WERI-Rb-1 (cell line): ENCODE results near the gene ENO2.

ENCODE experiments used
- DNase-seq: peaks from one replicate; pipeline ENCODE4 v3.0.0-alpha.2; 2020
- H3K27ac ChIP-seq: fragments of 250-450 bp; sonication (Bioruptor Pico); 2 replicates; pipeline ENCODE4 v1.5.1; 2020; ENCODE audit warnings: mild to moderate bottlenecking, moderate library complexity
- H3K27me3 ChIP-seq: fragments of 250-450 bp; sonication (Bioruptor Pico); 2 replicates; pipeline ENCODE4 v1.5.1; 2021; ENCODE audit warnings: mild to moderate bottlenecking, low read depth, moderate library complexity; ENCODE audit not compliant: insufficient read depth, severe bottlenecking
- H3K36me3 ChIP-seq: fragments of 250-450 bp; sonication (Bioruptor Pico); 2 replicates; pipeline ENCODE4 v1.5.1; 2020; ENCODE audit warnings: mild to moderate bottlenecking, moderate library complexity
- H3K4me3 ChIP-seq: 2 replicates; pipeline ENCODE4 v1.5.1; 2011; ENCODE audit warnings: low read depth, mild to moderate bottlenecking, control low read depth, low read length
- H3K9me3 ChIP-seq: fragments of 250-450 bp; sonication (Bioruptor Pico); 2 replicates; pipeline ENCODE4 v1.5.1; 2021; ENCODE audit warnings: mild to moderate bottlenecking, moderate library complexity; ENCODE audit not compliant: severe bottlenecking
- TF ChIP-seq, protein P1 (sequence below): IDR thresholded peaks from 2 replicates; pipeline ENCODE4 v1.5.1; 2011; ENCODE audit warnings: low read depth, mild to moderate bottlenecking, control low read depth, inconsistent platforms, low read length

The ENO2 gene

DNA sequence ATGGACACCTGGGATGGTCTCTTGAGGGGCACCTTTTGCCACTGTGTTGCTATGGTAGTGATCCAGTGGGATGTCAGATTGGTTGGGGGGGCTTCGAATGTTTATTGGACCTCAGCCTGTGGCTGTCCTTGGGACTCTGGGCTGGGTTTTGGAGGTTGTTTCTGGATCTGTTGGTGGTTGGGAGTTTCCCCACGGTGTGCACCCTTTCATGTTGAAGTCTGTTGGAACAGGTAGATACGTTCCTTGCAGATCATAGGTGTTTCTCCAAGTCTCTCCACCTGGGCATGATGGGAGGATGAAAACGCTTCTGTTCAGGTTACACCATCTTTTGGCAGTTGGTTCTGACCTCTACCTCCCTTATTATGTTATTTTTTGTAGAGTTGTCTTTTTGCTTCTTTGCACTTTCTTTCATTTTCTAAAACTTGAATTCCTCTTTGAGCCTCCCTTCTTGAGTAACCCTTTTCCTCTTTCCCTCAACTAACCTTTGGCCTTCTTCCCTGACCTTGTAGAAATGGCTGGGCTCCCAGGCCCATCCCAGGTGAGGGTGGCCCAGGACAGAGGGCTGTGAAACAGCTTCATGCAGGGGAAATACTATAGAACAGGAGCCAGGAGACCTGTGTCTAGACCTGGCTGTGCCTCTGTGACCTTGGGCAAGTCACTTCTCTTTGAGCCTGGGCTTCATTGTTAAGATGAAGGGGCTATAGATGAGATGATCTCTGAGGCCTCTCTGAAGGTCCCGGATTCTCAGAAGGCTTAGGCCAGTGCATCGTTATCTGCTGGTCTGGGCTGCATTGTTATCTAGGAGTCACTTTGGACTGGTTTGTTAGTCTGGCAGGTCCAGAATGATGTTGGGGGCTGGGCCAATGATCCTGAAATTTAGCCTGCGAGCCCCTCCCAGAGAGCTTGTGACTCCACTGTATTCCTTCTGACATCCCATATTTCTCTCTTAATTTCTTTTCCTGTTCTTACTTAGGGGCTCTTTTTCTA, 15.4 kb downstream of the ENO2 start:
- Histone ChIP-seq H3K36me3 (peaks cover 32% of the 10 kb centered on the region), H3K27me3 (no peaks in the 10 kb centered on the region), H3K27ac (0 out of 2 replicates have a peak overlapping the region, but pooled peaks have one; percentile 29), H3K4me3 (no peak overlapping the region; the same call in 1 of the 2 replicates), H3K9me3 (no peaks in the 10 kb centered on the region)
- no peak for DNase-seq
- TF ChIP-seq, protein P1, sequence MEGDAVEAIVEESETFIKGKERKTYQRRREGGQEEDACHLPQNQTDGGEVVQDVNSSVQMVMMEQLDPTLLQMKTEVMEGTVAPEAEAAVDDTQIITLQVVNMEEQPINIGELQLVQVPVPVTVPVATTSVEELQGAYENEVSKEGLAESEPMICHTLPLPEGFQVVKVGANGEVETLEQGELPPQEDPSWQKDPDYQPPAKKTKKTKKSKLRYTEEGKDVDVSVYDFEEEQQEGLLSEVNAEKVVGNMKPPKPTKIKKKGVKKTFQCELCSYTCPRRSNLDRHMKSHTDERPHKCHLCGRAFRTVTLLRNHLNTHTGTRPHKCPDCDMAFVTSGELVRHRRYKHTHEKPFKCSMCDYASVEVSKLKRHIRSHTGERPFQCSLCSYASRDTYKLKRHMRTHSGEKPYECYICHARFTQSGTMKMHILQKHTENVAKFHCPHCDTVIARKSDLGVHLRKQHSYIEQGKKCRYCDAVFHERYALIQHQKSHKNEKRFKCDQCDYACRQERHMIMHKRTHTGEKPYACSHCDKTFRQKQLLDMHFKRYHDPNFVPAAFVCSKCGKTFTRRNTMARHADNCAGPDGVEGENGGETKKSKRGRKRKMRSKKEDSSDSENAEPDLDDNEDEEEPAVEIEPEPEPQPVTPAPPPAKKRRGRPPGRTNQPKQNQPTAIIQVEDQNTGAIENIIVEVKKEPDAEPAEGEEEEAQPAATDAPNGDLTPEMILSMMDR, result no peak

DNA sequence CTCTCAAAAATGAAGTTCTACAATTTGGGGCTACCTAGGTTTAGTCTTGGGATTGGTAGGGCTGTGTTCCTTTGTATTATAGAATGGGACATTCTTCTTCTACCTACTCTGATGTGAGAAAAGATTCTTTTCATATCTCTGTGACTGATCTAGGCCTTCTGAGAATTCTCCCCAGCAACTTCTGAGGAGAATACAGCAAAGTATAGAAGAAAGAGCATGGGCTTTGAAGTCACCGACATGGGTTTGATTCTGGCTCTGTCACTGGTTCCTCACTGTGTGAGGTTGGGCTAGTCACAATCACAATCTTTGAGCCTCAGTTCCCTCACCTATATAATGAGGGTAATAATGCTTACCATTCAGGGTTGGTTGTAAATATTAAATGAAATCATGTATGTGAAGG, 18.4 kb downstream of the ENO2 start:
- no peak overlapping the region for H3K27ac ChIP-seq

DNA sequence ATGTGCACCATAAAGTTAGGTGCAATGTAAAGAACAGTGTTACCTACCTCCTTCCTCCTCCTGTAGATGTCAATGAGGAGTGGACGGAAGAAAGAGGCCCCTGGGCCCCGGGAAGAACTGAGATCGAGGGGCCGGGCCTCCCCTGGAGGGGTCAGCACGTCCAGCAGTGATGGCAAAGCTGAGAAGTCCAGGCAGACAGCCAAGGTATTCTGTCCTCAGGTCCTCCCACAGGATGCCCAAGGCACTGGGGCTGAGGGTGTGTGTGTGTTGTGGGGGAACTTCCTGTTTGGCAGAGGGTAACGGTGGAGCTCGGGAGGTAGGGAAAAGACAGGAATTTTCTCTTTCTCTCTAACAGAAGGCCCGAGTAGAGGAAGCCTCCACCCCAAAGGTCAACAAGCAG, 19.7 kb downstream of the ENO2 start:
- H3K4me3 ChIP-seq, result no peak overlapping the region
- H3K36me3 ChIP-seq, result peaks cover 64% of the 10 kb centered on the region
- H3K9me3 ChIP-seq, result no peaks in the 10 kb centered on the region
- TF ChIP-seq, protein P1, result no peak
- no peak for DNase-seq
- H3K27me3 ChIP-seq, result no peaks in the 10 kb centered on the region
- H3K27ac ChIP-seq, result no peak overlapping the region

More for the DNA sequence above, 18.4 kb downstream of the ENO2 start:
- H3K4me3 ChIP-seq, result no peak overlapping the region
- H3K36me3 ChIP-seq, result peaks cover 55% of the 10 kb centered on the region
- H3K9me3 ChIP-seq, result no peaks in the 10 kb centered on the region
- H3K27me3 ChIP-seq, result no peaks in the 10 kb centered on the region
- no peak for DNase-seq
- TF ChIP-seq, protein P1, result no peak

DNA sequence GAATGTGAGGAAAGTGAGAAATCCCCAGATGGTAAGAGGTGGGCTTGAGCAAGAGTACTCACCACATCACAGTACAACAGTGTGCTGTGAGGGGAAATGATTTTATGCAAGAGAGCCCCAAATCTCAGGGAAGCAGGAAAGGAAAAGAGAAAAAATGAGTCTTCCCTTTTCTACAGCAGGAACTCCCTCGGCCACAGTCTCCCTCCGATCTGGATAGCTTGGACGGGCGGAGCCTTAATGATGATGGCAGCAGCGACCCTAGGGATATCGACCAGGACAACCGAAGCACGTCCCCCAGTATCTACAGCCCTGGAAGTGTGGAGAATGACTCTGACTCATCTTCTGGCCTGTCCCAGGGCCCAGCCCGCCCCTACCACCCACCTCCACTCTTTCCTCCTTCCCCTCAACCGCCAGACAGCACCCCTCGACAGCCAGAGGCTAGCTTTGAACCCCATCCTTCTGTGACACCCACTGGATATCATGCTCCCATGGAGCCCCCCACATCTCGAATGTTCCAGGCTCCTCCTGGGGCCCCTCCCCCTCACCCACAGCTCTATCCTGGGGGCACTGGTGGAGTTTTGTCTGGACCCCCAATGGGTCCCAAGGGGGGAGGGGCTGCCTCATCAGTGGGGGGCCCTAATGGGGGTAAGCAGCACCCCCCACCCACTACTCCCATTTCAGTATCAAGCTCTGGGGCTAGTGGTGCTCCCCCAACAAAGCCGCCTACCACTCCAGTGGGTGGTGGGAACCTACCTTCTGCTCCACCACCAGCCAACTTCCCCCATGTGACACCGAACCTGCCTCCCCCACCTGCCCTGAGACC, 21.2 kb downstream of the ENO2 start:
- Histone ChIP-seq H3K4me3 (no peak overlapping the region), H3K27me3 (no peaks in the 10 kb centered on the region), H3K27ac (no peak overlapping the region), H3K9me3 (no peaks in the 10 kb centered on the region), H3K36me3 (peaks cover 69% of the 10 kb centered on the region)
- TF ChIP-seq, protein P1, result no peak
- DNase-seq, result no peak

DNA sequence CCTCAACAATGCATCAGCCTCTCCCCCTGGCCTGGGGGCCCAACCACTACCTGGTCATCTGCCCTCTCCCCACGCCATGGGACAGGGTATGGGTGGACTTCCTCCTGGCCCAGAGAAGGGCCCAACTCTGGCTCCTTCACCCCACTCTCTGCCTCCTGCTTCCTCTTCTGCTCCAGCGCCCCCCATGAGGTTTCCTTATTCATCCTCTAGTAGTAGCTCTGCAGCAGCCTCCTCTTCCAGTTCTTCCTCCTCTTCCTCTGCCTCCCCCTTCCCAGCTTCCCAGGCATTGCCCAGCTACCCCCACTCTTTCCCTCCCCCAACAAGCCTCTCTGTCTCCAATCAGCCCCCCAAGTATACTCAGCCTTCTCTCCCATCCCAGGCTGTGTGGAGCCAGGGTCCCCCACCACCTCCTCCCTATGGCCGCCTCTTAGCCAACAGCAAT, 21.8 kb downstream of the ENO2 start:
- no peak overlapping the region for H3K27ac ChIP-seq

More for the DNA sequence above, 21.8 kb downstream of the ENO2 start:
- H3K36me3 ChIP-seq, result peaks cover 75% of the 10 kb centered on the region
- no peaks in the 10 kb centered on the region for H3K9me3 ChIP-seq
- TF ChIP-seq, protein P1, result no peak
- H3K27me3 ChIP-seq, result no peaks in the 10 kb centered on the region
- DNase-seq, result no peak
- H3K4me3 ChIP-seq, result no peak overlapping the region
